ENCODE measurements around the gene SPECC1.
"Not testable (repeated sequence)": the region's sequence is repeated elsewhere in the genome, so short reads cannot be mapped to it uniquely, and the experiment has no call there.

The SPECC1 gene

DNA sequence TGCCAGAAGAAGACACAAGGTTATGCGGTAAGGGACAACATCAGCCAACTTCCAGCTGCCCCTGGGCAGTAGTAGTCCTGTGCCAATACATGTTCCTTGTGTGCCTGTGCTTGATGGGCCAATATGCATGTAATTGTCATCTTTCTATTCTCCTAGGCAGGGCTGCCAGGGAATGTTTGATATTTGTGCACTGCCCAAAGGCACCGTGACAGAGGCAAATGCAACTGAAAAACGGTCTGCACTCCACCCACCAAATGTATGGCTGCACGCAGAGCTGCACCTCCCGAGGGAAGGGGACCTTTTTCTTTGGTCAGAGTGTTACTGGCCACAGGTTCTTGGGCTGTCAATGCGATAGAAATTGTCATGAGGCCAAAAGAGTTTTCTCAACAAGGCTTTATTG is 251.1 kb downstream of the SPECC1 start:
- no peak overlapping the region for H3K4me3 ChIP-seq (ENCODE audit: low read depth, low read length)
- no peak for DNase-seq (ENCODE audit: low read depth)
- TF ChIP-seq, protein P1, sequence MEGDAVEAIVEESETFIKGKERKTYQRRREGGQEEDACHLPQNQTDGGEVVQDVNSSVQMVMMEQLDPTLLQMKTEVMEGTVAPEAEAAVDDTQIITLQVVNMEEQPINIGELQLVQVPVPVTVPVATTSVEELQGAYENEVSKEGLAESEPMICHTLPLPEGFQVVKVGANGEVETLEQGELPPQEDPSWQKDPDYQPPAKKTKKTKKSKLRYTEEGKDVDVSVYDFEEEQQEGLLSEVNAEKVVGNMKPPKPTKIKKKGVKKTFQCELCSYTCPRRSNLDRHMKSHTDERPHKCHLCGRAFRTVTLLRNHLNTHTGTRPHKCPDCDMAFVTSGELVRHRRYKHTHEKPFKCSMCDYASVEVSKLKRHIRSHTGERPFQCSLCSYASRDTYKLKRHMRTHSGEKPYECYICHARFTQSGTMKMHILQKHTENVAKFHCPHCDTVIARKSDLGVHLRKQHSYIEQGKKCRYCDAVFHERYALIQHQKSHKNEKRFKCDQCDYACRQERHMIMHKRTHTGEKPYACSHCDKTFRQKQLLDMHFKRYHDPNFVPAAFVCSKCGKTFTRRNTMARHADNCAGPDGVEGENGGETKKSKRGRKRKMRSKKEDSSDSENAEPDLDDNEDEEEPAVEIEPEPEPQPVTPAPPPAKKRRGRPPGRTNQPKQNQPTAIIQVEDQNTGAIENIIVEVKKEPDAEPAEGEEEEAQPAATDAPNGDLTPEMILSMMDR (IDR thresholded peaks at IDR 0.05; ENCODE audit: control insufficient read depth, extremely low read depth, insufficient read depth) = no peak

DNA sequence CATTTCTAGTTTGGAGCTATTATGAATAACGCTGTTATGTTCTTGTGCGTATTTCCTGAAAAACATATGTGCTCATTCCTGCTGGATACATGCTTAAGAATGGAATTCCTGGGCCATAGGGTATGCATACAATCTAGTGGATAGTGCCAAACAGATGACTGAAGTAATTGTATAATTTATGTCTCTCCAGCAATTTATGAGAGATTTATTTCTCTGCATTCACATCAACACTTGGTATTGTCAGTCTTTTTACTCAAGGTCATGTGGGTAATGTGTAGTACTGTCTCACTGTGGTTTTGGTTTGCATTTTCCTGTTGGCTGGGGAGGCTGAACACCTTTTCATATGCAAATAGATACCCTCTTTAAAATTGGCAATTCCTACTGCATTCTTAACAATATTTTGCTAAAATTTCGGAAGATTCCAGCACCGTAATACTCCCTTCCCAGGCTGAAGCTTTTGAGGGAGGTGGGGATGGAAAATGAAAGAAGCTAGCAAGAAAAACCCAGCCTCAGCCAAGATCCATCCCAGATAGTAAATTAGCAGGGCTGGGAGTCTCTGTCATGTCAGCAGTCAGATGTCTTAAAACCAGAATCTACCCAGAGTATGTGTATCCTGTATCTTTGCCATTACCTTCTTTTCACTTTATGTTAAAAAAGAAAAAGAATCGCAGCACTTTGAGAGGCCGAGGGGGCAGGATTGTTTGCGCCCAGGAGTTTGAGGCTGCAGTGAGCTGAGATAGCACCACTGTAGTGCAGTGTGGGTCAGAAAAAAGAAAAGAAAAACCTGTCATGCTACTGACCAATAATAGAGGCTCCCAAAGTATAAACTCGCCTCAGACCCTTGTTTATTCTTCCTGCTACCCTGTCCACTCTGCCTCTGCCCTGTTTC is 253.3 kb downstream of the SPECC1 start:
- DNase-seq (ENCODE audit: low read depth) = no peak
- H3K4me3 ChIP-seq (ENCODE audit: low read depth, low read length) = no peak overlapping the region
- TF ChIP-seq, protein P1 (IDR thresholded peaks at IDR 0.05; ENCODE audit: control insufficient read depth, extremely low read depth, insufficient read depth) = no peak

DNA sequence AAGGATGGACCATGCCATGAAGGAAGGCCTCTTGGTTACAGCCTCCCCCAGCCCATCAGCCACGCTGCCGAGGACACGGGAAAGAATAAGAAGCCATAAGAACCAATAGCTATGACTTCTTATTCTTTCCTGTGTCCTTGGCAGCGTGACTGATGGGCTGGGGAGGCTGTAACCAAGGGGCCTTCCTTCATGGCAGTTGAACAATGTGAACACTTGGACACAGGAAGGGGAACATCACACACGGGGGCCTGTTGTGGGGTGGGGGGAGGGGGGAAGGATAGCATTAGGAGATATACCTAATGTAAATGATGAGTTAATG is 253.9 kb downstream of the SPECC1 start:
- DNase-seq (ENCODE audit: low read depth); H3K4me3 ChIP-seq (ENCODE audit: low read depth, low read length): not testable (repeated sequence)

DNA sequence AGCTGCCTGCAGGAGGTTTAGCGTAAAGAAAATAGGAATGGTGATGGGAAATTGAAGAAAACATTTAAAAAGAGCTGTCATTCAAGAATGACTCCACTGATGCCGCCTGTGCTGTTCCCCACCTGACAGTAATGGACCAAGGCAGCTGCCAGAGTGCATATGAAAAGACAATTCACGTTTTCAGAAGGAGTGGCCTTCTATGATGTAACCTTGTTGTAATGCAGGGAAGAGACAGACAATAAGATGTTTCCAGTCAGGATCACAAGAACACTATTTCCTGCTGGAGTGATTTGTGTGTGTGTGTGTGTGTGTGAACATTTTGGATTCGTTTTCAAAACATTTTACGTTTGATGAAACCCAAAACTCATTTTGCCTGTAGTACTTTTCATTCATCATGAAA is 254.4 kb downstream of the SPECC1 start:
- DNase-seq (ENCODE audit: low read depth) = no peak
- TF ChIP-seq, protein P1 (IDR thresholded peaks at IDR 0.05; ENCODE audit: control insufficient read depth, extremely low read depth, insufficient read depth) = no peak
- no peak overlapping the region for H3K4me3 ChIP-seq (ENCODE audit: low read depth, low read length)

DNA sequence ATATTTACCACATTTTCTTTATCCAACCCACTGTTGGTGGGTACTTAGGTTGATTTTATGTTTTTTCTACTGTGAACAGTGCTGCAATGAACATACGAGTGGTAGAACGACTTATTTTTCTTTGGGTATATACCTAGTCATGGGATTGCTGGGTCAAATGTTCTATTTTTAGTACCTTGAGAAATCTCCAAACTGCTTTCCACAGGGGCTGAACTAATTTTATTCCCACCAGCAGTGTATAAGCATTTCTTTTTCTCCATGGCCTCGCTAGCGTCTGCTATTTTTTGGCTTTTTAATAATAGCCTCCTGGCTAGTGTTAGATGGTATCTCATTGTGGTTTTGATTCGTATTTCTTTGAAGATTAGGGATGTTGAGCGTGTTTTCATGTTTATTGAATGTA is 255.8 kb downstream of the SPECC1 start:
- no peak overlapping the region for H3K4me3 ChIP-seq (ENCODE audit: low read depth, low read length)
- TF ChIP-seq, protein P1 (IDR thresholded peaks at IDR 0.05; ENCODE audit: control insufficient read depth, extremely low read depth, insufficient read depth) = no peak

DNA sequence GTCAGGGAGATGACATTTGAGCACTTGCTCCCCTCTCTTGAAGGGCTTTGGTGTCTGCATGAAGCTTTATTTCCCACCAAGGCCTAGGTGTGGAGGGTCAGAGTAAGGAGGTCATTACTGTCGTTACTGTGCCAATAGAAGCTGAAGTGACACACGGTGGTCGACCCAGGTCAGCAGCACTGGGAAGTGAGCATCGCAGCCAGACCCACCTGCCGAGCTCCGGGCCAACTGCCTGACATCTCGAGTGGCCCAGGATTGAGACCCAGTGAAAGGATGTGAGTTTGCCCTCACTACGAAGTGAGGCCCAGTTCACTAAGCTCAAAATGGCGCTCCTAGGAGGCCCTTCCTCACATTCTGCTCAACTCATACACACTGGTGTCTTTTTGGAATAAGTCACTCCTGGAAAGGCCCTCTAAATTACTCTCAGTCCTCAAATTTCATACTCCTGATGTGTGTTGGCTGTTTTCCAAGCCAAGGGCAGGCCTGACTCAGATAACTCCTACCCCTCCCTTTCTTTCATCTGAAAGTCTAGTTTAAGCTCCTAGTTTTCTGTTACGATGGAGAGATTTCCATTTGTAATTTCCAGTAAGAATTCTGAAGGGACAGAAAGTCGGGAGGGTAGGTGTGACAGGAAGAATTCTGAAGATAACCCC is 257.8 kb downstream of the SPECC1 start:
- DNase-seq (ENCODE audit: low read depth) = no peak
- TF ChIP-seq, protein P1 (IDR thresholded peaks at IDR 0.05; ENCODE audit: control insufficient read depth, extremely low read depth, insufficient read depth) = no peak
- no peak overlapping the region for H3K4me3 ChIP-seq (ENCODE audit: low read depth, low read length)

More for the DNA sequence above, 255.8 kb downstream of the SPECC1 start:
- no peak for DNase-seq (ENCODE audit: low read depth)

DNA sequence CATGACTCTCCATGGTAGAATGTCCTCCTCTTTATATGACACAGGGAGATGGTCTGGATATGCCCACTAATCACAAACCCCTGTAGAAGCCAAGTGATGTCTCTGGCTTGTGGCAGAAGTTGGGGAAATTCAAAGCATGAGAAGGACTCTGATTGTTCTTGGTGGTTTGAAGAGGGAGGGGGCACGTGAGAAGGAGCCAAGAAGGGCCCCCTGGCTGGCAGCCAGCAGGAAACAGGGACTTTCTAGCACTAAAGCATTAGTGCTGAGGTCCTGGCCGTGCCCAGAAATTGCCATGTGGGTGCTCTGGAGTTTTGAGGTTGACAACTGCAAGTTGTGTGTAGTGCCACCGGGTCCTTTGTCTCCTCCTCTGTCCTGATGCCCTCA is 258.3 kb downstream of the SPECC1 start:
- H3K4me3 ChIP-seq (ENCODE audit: low read depth, low read length) = no peak overlapping the region
- TF ChIP-seq, protein P1 (IDR thresholded peaks at IDR 0.05; ENCODE audit: control insufficient read depth, extremely low read depth, insufficient read depth) = no peak
- no peak for DNase-seq (ENCODE audit: low read depth)
